Osteoblast (primary cell): ENCODE results near the gene PRCC. TPM values are rescaled to one million over a fixed set of nuclear protein-coding genes. Genes with fewer than 3 reads are reported as not detected.

ENCODE experiments used
- DNase-seq: peaks from one replicate; pipeline ENCODE4 v3.0.0; 2011; ENCODE audit warnings: low spot score, mixed read lengths; ENCODE audit not compliant: insufficient read length; ENCODE audit errors: missing footprints
- H2AFZ ChIP-seq: 2 replicates; pipeline ENCODE4 v1.6.0; 2011; ENCODE audit warnings: mild to moderate bottlenecking, low read length
- H3K27ac ChIP-seq: 2 replicates; pipeline ENCODE4 v1.5.1; 2011; ENCODE audit warnings: mild to moderate bottlenecking, low read depth, low read length, moderate library complexity
- H3K27me3 ChIP-seq: 2 replicates; pipeline ENCODE4 v1.6.0; 2012; ENCODE audit warnings: mild to moderate bottlenecking, control low read depth, inconsistent platforms, low read length, moderate library complexity; ENCODE audit not compliant: insufficient read depth
- H3K36me3 ChIP-seq: 2 replicates; pipeline ENCODE4 v1.5.1; 2011; ENCODE audit warnings: mild to moderate bottlenecking, low read length, control low read depth, moderate library complexity; ENCODE audit not compliant: insufficient read depth
- H3K4me1 ChIP-seq: 2 replicates; pipeline ENCODE4 v1.5.1; 2011; ENCODE audit warnings: mild to moderate bottlenecking, low read length, control low read depth, moderate library complexity; ENCODE audit not compliant: insufficient read depth
- H3K4me2 ChIP-seq: 2 replicates; pipeline ENCODE4 v1.6.0; 2011; ENCODE audit warnings: mild to moderate bottlenecking, low read length; ENCODE audit not compliant: insufficient read depth
- H3K4me3 ChIP-seq: fragments of 200-600 bp; sonication (generic); 3 replicates; pipeline ENCODE4 v1.5.1; 2012; ENCODE audit warnings: mild to moderate bottlenecking, low read length, inconsistent platforms; ENCODE audit not compliant: insufficient read depth
- H3K79me2 ChIP-seq: 2 replicates; pipeline ENCODE4 v1.6.0; 2012; ENCODE audit warnings: mild to moderate bottlenecking, low read length, control low read depth, inconsistent platforms; ENCODE audit not compliant: insufficient read depth
- H3K9me3 ChIP-seq: 2 replicates; pipeline ENCODE4 v1.5.1; 2011; ENCODE audit warnings: low read depth, low read length, control low read depth
- H4K20me1 ChIP-seq: 2 replicates; pipeline ENCODE4 v1.6.0; 2012; ENCODE audit warnings: mild to moderate bottlenecking, low read length, control low read depth; ENCODE audit not compliant: insufficient read depth
- total RNA-seq: library from RNA; depleted of rRNA; stranded (reverse); fragments of >200 nt; gene quantifications from 2 replicates; pipeline ENCODE4 v1.2.3, GENCODE V29; 2012
- TF ChIP-seq, protein P1 (sequence below): IDR thresholded peaks from 2 replicates; pipeline ENCODE4 v1.5.1; 2011; ENCODE audit warnings: mild to moderate bottlenecking, low read depth, low read length, moderate library complexity; ENCODE audit errors: extremely low read depth

The PRCC gene
- total RNA-seq, 1 donor, result 22.8 TPM

GRCh38 chr1:156795787-156796186 lies 28.5 kb downstream of the PRCC start:
- Histone ChIP-seq H4K20me1 (peaks cover 24% of the 10 kb centered on the region), H3K36me3 (peaks cover 87% of the 10 kb centered on the region), H3K9me3 (no peaks in the 10 kb centered on the region), H3K4me1 (peaks cover 24% of the 10 kb centered on the region), H3K4me2 (no peak overlapping the region), H2AFZ (no peak overlapping the region), H3K79me2 (peaks cover 6% of the 10 kb centered on the region), H3K4me3 (no peak overlapping the region), H3K27me3 (no peaks in the 10 kb centered on the region), H3K27ac (no peak overlapping the region)
- DNase-seq, result no peak
- TF ChIP-seq, protein P1, sequence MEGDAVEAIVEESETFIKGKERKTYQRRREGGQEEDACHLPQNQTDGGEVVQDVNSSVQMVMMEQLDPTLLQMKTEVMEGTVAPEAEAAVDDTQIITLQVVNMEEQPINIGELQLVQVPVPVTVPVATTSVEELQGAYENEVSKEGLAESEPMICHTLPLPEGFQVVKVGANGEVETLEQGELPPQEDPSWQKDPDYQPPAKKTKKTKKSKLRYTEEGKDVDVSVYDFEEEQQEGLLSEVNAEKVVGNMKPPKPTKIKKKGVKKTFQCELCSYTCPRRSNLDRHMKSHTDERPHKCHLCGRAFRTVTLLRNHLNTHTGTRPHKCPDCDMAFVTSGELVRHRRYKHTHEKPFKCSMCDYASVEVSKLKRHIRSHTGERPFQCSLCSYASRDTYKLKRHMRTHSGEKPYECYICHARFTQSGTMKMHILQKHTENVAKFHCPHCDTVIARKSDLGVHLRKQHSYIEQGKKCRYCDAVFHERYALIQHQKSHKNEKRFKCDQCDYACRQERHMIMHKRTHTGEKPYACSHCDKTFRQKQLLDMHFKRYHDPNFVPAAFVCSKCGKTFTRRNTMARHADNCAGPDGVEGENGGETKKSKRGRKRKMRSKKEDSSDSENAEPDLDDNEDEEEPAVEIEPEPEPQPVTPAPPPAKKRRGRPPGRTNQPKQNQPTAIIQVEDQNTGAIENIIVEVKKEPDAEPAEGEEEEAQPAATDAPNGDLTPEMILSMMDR, result no peak

DNA sequence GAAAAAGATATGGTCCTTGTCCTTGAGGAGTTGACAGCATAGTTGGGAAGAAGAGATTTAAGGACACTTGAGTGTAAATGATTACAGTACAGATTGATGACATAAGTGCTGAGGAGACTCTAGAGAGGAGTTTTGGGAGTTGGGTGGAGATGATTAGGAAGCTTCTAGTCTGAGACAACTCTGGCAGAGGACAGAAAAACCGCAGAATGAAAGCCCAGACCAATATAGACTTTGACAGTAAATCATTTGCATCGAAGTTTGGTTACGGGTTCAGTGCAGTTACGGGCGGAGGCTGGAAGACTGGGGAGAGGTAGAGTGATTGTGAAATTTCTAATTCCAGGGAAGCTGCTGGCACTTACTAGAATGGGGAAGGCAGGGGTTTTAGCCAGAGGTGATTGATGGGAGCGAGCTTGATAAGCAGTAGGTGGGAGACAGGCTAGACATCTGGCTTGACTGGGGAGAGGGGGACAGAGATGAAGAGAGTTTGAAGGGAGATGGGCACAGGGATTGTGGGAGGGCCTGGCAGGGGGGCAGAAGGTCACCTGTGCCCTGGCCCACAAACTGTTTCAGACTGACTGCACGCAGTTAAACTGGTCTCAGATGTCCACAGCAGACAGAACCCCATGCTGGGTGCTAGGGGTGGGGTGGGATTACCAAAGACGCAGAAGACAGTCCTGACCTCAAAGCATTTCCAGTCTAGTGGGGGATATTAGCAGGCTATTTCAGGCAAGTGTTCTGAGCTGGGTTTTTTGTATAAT lies 29.2 kb downstream of the PRCC start:
- Histone ChIP-seq H3K4me3 (no peak overlapping the region), H3K27ac (no peak overlapping the region), H3K36me3 (peaks cover 83% of the 10 kb centered on the region), H3K27me3 (no peaks in the 10 kb centered on the region), H3K79me2 (no peaks in the 10 kb centered on the region), H3K4me2 (no peak overlapping the region), H2AFZ (no peak overlapping the region), H3K4me1 (peaks cover 31% of the 10 kb centered on the region), H3K9me3 (no peaks in the 10 kb centered on the region), H4K20me1 (peaks cover 24% of the 10 kb centered on the region)
- TF ChIP-seq, protein P1, result no peak
- DNase-seq, result no peak

DNA sequence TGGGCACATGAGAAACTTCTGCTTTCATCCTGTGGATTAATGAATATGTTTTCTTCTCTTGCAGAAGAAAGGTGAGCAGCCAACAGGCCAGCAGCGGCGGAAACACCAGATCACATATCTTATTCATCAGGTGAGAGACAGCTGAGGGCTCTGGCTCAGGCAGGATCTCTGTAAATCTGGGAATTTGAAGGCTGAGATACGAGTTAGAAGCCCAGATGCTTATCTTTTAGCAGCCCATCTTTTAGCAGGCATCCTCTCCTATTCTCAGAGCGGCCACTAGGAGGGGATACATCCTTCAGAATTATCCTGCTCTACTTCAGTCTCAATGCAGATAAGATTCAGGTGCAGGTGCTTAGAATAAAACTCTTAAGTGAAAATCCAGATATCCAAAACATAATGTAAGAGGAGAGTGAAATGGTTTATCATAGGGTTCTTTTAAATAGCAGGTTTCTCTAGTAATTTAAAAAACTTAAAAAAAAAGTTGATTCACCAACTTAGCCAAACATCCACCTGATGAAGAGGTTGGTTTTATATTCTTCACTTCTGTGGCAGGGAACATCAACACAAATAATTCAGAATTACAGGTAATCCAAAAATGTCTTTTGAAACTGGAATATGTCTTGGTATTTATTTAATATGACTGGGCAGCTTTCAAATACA lies 30.0 kb downstream of the PRCC start:
- Histone ChIP-seq H3K4me1 (peaks cover 39% of the 10 kb centered on the region), H3K27ac (no peak overlapping the region), H3K9me3 (no peaks in the 10 kb centered on the region), H4K20me1 (peaks cover 24% of the 10 kb centered on the region), H3K36me3 (peaks cover 75% of the 10 kb centered on the region), H3K27me3 (no peaks in the 10 kb centered on the region), H3K4me2 (no peak overlapping the region), H2AFZ (no peak overlapping the region), H3K4me3 (no peak overlapping the region), H3K79me2 (no peaks in the 10 kb centered on the region)
- TF ChIP-seq, protein P1, result peak; percentile 85
- DNase-seq, result no peak

- Histone ChIP-seq H3K4me1 (peaks cover 29% of the 10 kb centered on the region), H3K9me3 (no peaks in the 10 kb centered on the region), H3K36me3 (peaks cover 39% of the 10 kb centered on the region), H3K79me2 (no peaks in the 10 kb centered on the region), H3K27ac (peak overlapping the region; percentile 20), H4K20me1 (peaks cover 15% of the 10 kb centered on the region), H3K27me3 (no peaks in the 10 kb centered on the region), H3K4me2 (no peak overlapping the region), H3K4me3 (no peak overlapping the region), H2AFZ (no peak overlapping the region)
- TF ChIP-seq, protein P1, result peak; percentile 47
- DNase-seq, result no peak
These were observed 34.2 kb downstream of the PRCC start for GRCh38 chr1:156801409-156802121.
